Activated T-cell treated with anti-CD3 and anti-CD28 coated beads for 1 hour (primary cell): ENCODE results near the gene IRF1.

ENCODE experiments used
- DNase-seq: peaks from one replicate; pipeline ENCODE4 v3.0.0-alpha.2; 2020; ENCODE audit warnings: low read depth

The IRF1 gene

GRCh38 chr5:132460846-132461568 lies 29.6 kb downstream of the IRF1 start:
- no peak for DNase-seq

GRCh38 chr5:132459983-132460838 lies 30.4 kb downstream of the IRF1 start:
- no peak for DNase-seq

GRCh38 chr5:132459031-132459982 lies 31.3 kb downstream of the IRF1 start:
- no peak for DNase-seq

- no peak for DNase-seq
These were observed 31.9 kb downstream of the IRF1 start for GRCh38 chr5:132458651-132459030.

GRCh38 chr5:132458226-132458560 lies 32.4 kb downstream of the IRF1 start:
- no peak for DNase-seq

GRCh38 chr5:132457371-132458225 lies 33.0 kb downstream of the IRF1 start:
- DNase-seq: no peak

- DNase-seq: no peak
These were observed 33.6 kb downstream of the IRF1 start for GRCh38 chr5:132456987-132457361.

GRCh38 chr5:132456296-132456986 lies 34.1 kb downstream of the IRF1 start:
- no peak for DNase-seq

GRCh38 chr5:132455614-132456115 lies 34.9 kb downstream of the IRF1 start:
- no peak for DNase-seq

GRCh38 chr5:132454361-132454760 lies 36.2 kb downstream of the IRF1 start:
- DNase-seq: no peak

GRCh38 chr5:132451387-132451786 lies 39.2 kb downstream of the IRF1 start:
- no peak for DNase-seq

- DNase-seq: no peak
These were observed 41.5 kb downstream of the IRF1 start for GRCh38 chr5:132449060-132449459.

GRCh38 chr5:132447196-132447595 lies 43.4 kb downstream of the IRF1 start:
- no peak for DNase-seq

GRCh38 chr5:132446621-132447020 lies 44.0 kb downstream of the IRF1 start:
- DNase-seq: no peak

- no peak for DNase-seq
These were observed 44.6 kb downstream of the IRF1 start for GRCh38 chr5:132445930-132446329.

- DNase-seq: no peak
These were observed 45.0 kb downstream of the IRF1 start for GRCh38 chr5:132445640-132445923.

GRCh38 chr5:132444841-132445639 lies 45.5 kb downstream of the IRF1 start:
- no peak for DNase-seq

GRCh38 chr5:132444061-132444460 lies 46.5 kb downstream of the IRF1 start:
- no peak for DNase-seq

- DNase-seq: no peak
These were observed 51.0 kb downstream of the IRF1 start for GRCh38 chr5:132439521-132440089.

GRCh38 chr5:132438917-132439316 lies 51.7 kb downstream of the IRF1 start:
- no peak for DNase-seq
